OCI-LY1 (cell line): ENCODE results near the gene IER5.

Experiments used
- H2AFZ ChIP-seq: fragments of 200-600 bp; sonication (generic), shearing (Covaris generic); 2 replicates; pipeline ENCODE4 v1.6.0; 2014; ENCODE audit warnings: antibody characterized with exemption, mild to moderate bottlenecking, low read length
- H3F3A ChIP-seq: fragments of 200-600 bp; sonication (generic), shearing (Covaris generic); 2 replicates; pipeline ENCODE4 v1.6.0; 2014; ENCODE audit warnings: mild to moderate bottlenecking, antibody characterized with exemption, low read length, moderate library complexity; ENCODE audit not compliant: insufficient read depth
- H3K27ac ChIP-seq: fragments of 200-600 bp; sonication (generic); 2 replicates; pipeline ENCODE4 v1.5.1; 2014; ENCODE audit warnings: low read length, mixed run types, mild to moderate bottlenecking, low read depth; ENCODE audit not compliant: poor library complexity, severe bottlenecking
- H3K27me3 ChIP-seq: fragments of 200-600 bp; sonication (generic); 2 replicates; pipeline ENCODE4 v1.6.0; 2014; ENCODE audit warnings: antibody characterized with exemption, mild to moderate bottlenecking, low read length, moderate library complexity; ENCODE audit not compliant: insufficient read depth
- H3K36me3 ChIP-seq: fragments of 200-600 bp; sonication (generic); 2 replicates; pipeline ENCODE4 v1.6.1; 2014; ENCODE audit warnings: mild to moderate bottlenecking, antibody characterized with exemption, low read length, moderate library complexity, mixed read lengths; ENCODE audit not compliant: insufficient read depth
- H3K4me1 ChIP-seq: fragments of 200-600 bp; sonication (generic); 2 replicates; pipeline ENCODE4 v1.5.1; 2014; ENCODE audit warnings: mild to moderate bottlenecking, low read length, moderate library complexity; ENCODE audit not compliant: insufficient read depth, severe bottlenecking
- H3K4me2 ChIP-seq: fragments of 200-600 bp; sonication (generic), shearing (Covaris generic); 2 replicates; pipeline ENCODE4 v1.6.1; 2014; ENCODE audit warnings: low read length
- H3K4me3 ChIP-seq: fragments of 200-600 bp; sonication (generic); 2 replicates; pipeline ENCODE4 v1.5.1; 2014; ENCODE audit warnings: low read length, low read depth, mild to moderate bottlenecking, mixed read lengths; ENCODE audit not compliant: poor library complexity, severe bottlenecking
- H3K79me2 ChIP-seq: fragments of 200-600 bp; shearing (Covaris generic); 2 replicates; pipeline ENCODE4 v1.6.1; 2016; ENCODE audit warnings: mixed run types, low read length, mixed read lengths; ENCODE audit not compliant: insufficient read depth
- H3K9ac ChIP-seq: fragments of 200-600 bp; sonication (generic), shearing (Covaris generic); 2 replicates; pipeline ENCODE4 v1.6.1; 2014; ENCODE audit warnings: mild to moderate bottlenecking, low read length, mixed read lengths
- H3K9me2 ChIP-seq: fragments of 200-600 bp; sonication (generic), shearing (Covaris generic); 2 replicates; pipeline ENCODE4 v1.6.1; 2014; ENCODE audit warnings: low read depth, mild to moderate bottlenecking, low read length, mixed read lengths
- H3K9me3 ChIP-seq: fragments of 200-600 bp; shearing (Covaris generic); 2 replicates; pipeline ENCODE4 v1.6.1; 2014; ENCODE audit warnings: low read length, mixed read lengths
- H4K20me1 ChIP-seq: fragments of 200-600 bp; sonication (generic), shearing (Covaris generic); 2 replicates; pipeline ENCODE4 v1.6.0; 2016; ENCODE audit warnings: mild to moderate bottlenecking, low read length; ENCODE audit not compliant: insufficient read depth
- CTCF ChIP-seq: fragments of 200-600 bp; sonication (generic), shearing (Covaris generic); IDR thresholded peaks from 2 replicates; pipeline ENCODE4 v1.5.1; 2017; ENCODE audit warnings: mild to moderate bottlenecking, antibody characterized with exemption, low read length, moderate library complexity, mixed read lengths
- EZH2 ChIP-seq: fragments of 200-600 bp; sonication (generic), shearing (Covaris generic); IDR thresholded peaks from 2 replicates; pipeline ENCODE4 v1.8.0; 2017; ENCODE audit warnings: borderline replicate concordance, mixed run types, mild to moderate bottlenecking, antibody characterized with exemption, low read length, moderate library complexity, mixed read lengths

IER5 gene

GRCh38 chr1:181084606-181084969 is 3.9 kb upstream of the IER5 start:
- no peak overlapping the region for H2AFZ ChIP-seq
- no peak overlapping the region for H3K4me2 ChIP-seq

GRCh38 chr1:181086091-181086490 is 2.4 kb upstream of the IER5 start:
- H3K9me2 ChIP-seq = no peaks in the 10 kb centered on the region
- TF ChIP-seq CTCF = no peak
- TF ChIP-seq EZH2 = no peak
- peaks cover 29% of the 10 kb centered on the region for H3K4me1 ChIP-seq
- no peaks in the 10 kb centered on the region for H3K9me3 ChIP-seq
- H3F3A ChIP-seq = no peaks in the 10 kb centered on the region
- no peaks in the 10 kb centered on the region; the same call in 1 of the 2 replicates for H3K36me3 ChIP-seq
- no peak overlapping the region for H2AFZ ChIP-seq
- no peak overlapping the region for H3K4me3 ChIP-seq
- no peak overlapping the region for H3K9ac ChIP-seq
- no peaks in the 10 kb centered on the region for H3K27me3 ChIP-seq
- no peak overlapping the region for H3K4me2 ChIP-seq
- H3K27ac ChIP-seq = no peak overlapping the region
- H3K79me2 ChIP-seq = no peaks in the 10 kb centered on the region
- no peaks in the 10 kb centered on the region for H4K20me1 ChIP-seq

More at GRCh38 chr1:181084606-181084969, 3.9 kb upstream of the IER5 start:
- Histone ChIP-seq H4K20me1 (no peaks in the 10 kb centered on the region), H3F3A (no peaks in the 10 kb centered on the region), H3K9me3 (no peaks in the 10 kb centered on the region), H3K36me3 (no peaks in the 10 kb centered on the region), H3K79me2 (no peaks in the 10 kb centered on the region), H3K27me3 (no peaks in the 10 kb centered on the region), H3K4me1 (peaks cover 14% of the 10 kb centered on the region), H3K4me3 (no peak overlapping the region), H3K9ac (no peak overlapping the region), H3K9me2 (no peaks in the 10 kb centered on the region), H3K27ac (no peak overlapping the region)
- TF ChIP-seq EZH2 = no peak
- no peak for TF ChIP-seq CTCF

- Histone ChIP-seq H3K27me3 (no peaks in the 10 kb centered on the region), H3K79me2 (no peaks in the 10 kb centered on the region), H4K20me1 (no peaks in the 10 kb centered on the region), H3K9me3 (no peaks in the 10 kb centered on the region), H3K4me2 (peak overlapping the region; percentile 98; the same call in 1 of the 2 replicates), H3K4me1 (peaks cover 35% of the 10 kb centered on the region), H3K36me3 (no peaks in the 10 kb centered on the region; the same call in 1 of the 2 replicates), H3K9me2 (no peaks in the 10 kb centered on the region), H2AFZ (no peak overlapping the region), H3K27ac (no peak overlapping the region), H3K4me3 (no peak overlapping the region), H3F3A (no peaks in the 10 kb centered on the region), H3K9ac (no peak overlapping the region)
- TF ChIP-seq EZH2 (no peak), CTCF (no peak)
Measured at GRCh38 chr1:181086926-181087325, 1.6 kb upstream of the IER5 start.
